HG03280 (cell line): ENCODE measurements around the gene RGS18.
A peak's percentile ranks its signal among the peaks of the same experiment; 100 is the strongest.
"Not testable (repeated sequence)": the region's sequence is repeated elsewhere in the genome, so short reads cannot be mapped to it uniquely, and the experiment has no call there.

Experiments used
- ATAC-seq: cut with Tn5 transposase; IDR thresholded peaks from one replicate; pipeline ENCODE4 v1.9.1; 2021; ENCODE audit warnings: mild to moderate bottlenecking, moderate library complexity; ENCODE audit not compliant: unreplicated experiment

RGS18 gene

GRCh38 chr1:192158181-192158580 is at the start of gene RGS18:
Gene RGS18, plus strand, starts transcription at chr1:192158462. Its CDS starts 176 bp downstream, at chr1:192158638.
- ATAC-seq = peak; percentile 64

- no peak for ATAC-seq
Observed at GRCh38 chr1:192109576-192109975, 48.7 kb upstream of the RGS18 start.

- no peak for ATAC-seq
Observed at GRCh38 chr1:192115000-192115399, 43.3 kb upstream of the RGS18 start.

GRCh38 chr1:192118881-192119405 is 39.3 kb upstream of the RGS18 start:
- no peak for ATAC-seq

- ATAC-seq = no peak
Observed at GRCh38 chr1:192119701-192120100, 38.6 kb upstream of the RGS18 start.

- ATAC-seq = no peak
Observed at GRCh38 chr1:192122668-192123067, 35.6 kb upstream of the RGS18 start.

GRCh38 chr1:192123212-192123611 is 35.0 kb upstream of the RGS18 start:
- ATAC-seq = no peak

- no peak for ATAC-seq
Observed at GRCh38 chr1:192126030-192126619, 32.1 kb upstream of the RGS18 start.

- ATAC-seq = no peak
Observed at GRCh38 chr1:192130175-192130574, 28.1 kb upstream of the RGS18 start.

GRCh38 chr1:192130865-192131264 is 27.4 kb upstream of the RGS18 start:
- not testable (repeated sequence) for ATAC-seq

- ATAC-seq = no peak
Observed at GRCh38 chr1:192131914-192132313, 26.3 kb upstream of the RGS18 start.

GRCh38 chr1:192133350-192133926 is 24.8 kb upstream of the RGS18 start:
- no peak for ATAC-seq

- no peak for ATAC-seq
Observed at GRCh38 chr1:192140382-192140781, 17.9 kb upstream of the RGS18 start.

GRCh38 chr1:192147221-192147620 is 11.0 kb upstream of the RGS18 start:
- ATAC-seq = no peak

GRCh38 chr1:192147696-192148095 is 10.6 kb upstream of the RGS18 start:
- no peak for ATAC-seq

- ATAC-seq = no peak
Observed at GRCh38 chr1:192151176-192151575, 7.1 kb upstream of the RGS18 start.

GRCh38 chr1:192153276-192153675 is 5.0 kb upstream of the RGS18 start:
- ATAC-seq = no peak

GRCh38 chr1:192157067-192157466 is 1.2 kb upstream of the RGS18 start:
- no peak for ATAC-seq

- ATAC-seq = no peak
Observed at GRCh38 chr1:192159014-192159413, 752 bp downstream of the RGS18 start.

- no peak for ATAC-seq
Observed at GRCh38 chr1:192159781-192160180, 1.5 kb downstream of the RGS18 start.

- no peak for ATAC-seq
Observed at GRCh38 chr1:192160196-192160595, 1.9 kb downstream of the RGS18 start.

GRCh38 chr1:192161976-192162375 is 3.7 kb downstream of the RGS18 start:
- no peak for ATAC-seq

- ATAC-seq = no peak
Observed at GRCh38 chr1:192162376-192162775, 4.1 kb downstream of the RGS18 start.
